ENCODE data around the gene SNX27.

SNX27 gene

GRCh38 chr1:151594143-151594625, 17.7 kb upstream of the SNX27 start (continued):
- TF ChIP-seq ZNF561 (tag by site-specific recombination; IDR thresholded peaks at IDR 0.05; ENCODE audit: borderline replicate concordance): no peak
- TF ChIP-seq, protein P1, sequence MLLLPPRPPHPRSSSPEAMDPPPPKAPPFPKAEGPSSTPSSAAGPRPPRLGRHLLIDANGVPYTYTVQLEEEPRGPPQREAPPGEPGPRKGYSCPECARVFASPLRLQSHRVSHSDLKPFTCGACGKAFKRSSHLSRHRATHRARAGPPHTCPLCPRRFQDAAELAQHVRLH (tag by site-specific recombination; IDR thresholded peaks at IDR 0.05): no peak
- no peak for TF ChIP-seq ZNF354C (tag by site-specific recombination; IDR thresholded peaks at IDR 0.05; ENCODE audit: borderline replicate concordance, low read depth)
- no peak for TF ChIP-seq ZNF555 (tag by site-specific recombination; conservative IDR thresholded peaks at IDR 0.05)
- TF ChIP-seq KLF9 (tag by site-specific recombination; IDR thresholded peaks at IDR 0.05; ENCODE audit: low read depth): no peak

DNA sequence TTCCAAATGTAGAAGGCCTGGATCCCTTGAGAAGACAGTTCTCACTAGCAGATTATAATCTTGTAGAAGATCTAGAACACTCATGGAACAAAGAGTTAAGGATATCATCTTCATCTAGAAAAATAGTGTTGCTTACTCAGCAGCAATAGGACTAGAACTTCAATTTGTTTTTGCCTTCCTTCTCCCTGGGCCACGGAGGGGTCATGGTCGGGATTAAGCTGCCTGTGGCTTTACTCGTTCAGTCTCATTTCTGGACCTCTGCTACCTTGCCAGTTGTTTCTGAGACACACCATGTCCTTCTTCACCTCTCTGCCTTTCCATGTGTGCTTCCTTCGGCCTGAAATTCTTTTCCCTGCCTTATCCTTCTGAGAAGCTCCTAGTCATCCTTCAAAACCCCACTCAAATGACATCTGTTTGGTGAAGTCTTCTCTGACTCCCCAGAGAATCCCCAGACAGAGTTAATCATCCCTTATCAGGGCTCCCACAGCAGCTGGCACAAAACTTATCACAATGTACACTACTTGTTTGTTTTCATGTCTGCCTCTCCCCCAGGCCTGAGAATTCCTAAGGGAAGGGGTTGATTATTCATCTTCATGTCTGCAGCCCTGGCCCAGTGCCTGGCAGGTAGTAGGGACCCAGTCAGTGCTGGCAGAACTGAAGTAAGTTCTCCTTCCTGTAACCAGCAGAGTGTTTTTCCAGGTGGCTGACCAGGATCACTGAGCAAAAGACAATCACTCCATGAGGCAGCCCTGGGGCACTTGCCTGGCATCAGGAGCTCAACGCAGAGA, 15.5 kb upstream of the SNX27 start:
- ChIA-PET POLR2A (interaction anchor here (0.6 to 1.3 kb wide), 8 partner anchors 12 to 197 kb away, joined by 3 to 9 read pairs (median 4); partner anchors contain the start of genes PSMB4 and SNX27), CTCF (interaction anchor here (0.6 to 5.0 kb wide), 9 partner anchors 22 to 884 kb away, joined by 3 to 34 read pairs (median 4); partner anchors contain the start of gene RIIAD1)
- Histone ChIP-seq H3K4me1 (ENCODE audit: control insufficient read depth, insufficient read depth, low read length) (peaks cover 11% of the 10 kb centered on the region), H3K4me3 (ENCODE audit: low read depth, low read length) (no peak overlapping the region), H3K36me3 (ENCODE audit: control insufficient read depth in 2 of 2, insufficient read depth in 1 of 2, low read length in 2 of 2) (no peaks in the 10 kb centered on the region), H3K27ac (ENCODE audit: extremely low read depth, low read depth, low read length) (peak overlapping the region; percentile 44), H3K9me3 (ENCODE audit: control insufficient read depth, insufficient read depth, low read depth, low read length) (no peaks in the 10 kb centered on the region)
- TF ChIP-seq ZNF777 (tag by site-specific recombination; IDR thresholded peaks at IDR 0.05; ENCODE audit: borderline replicate concordance): no peak
- peak; percentile 62 for TF ChIP-seq ZBTB20 (tag by site-specific recombination; IDR thresholded peaks at IDR 0.05)
- peak; percentile 95 for TF ChIP-seq ZNF843 (tag by site-specific recombination; IDR thresholded peaks at IDR 0.05)
- peak; percentile 64; the same call in 1 of the 2 replicates for TF ChIP-seq ZNF10 (tag by site-specific recombination; IDR thresholded peaks at IDR 0.05)
- peak; percentile 87 for TF ChIP-seq GLIS1 (tag by site-specific recombination; IDR thresholded peaks at IDR 0.05)
- TF ChIP-seq ZSCAN30 (tag by site-specific recombination; IDR thresholded peaks at IDR 0.05): peak; percentile 24; the same call in 1 of the 2 replicates
- peak; percentile 35; the same call in 1 of the 2 replicates for TF ChIP-seq TRIM28 (IDR thresholded peaks at IDR 0.05; ENCODE audit: borderline replicate concordance, low read length)
- TF ChIP-seq ZBTB48 (tag by site-specific recombination; IDR thresholded peaks at IDR 0.05): peak; percentile 55; the same call in 1 of the 2 replicates
- TF ChIP-seq GLI2 (tag by site-specific recombination; IDR thresholded peaks at IDR 0.05; ENCODE audit: borderline replicate concordance, low read depth): peak; percentile 60; the same call in 1 of the 2 replicates
- TF ChIP-seq, protein P2, sequence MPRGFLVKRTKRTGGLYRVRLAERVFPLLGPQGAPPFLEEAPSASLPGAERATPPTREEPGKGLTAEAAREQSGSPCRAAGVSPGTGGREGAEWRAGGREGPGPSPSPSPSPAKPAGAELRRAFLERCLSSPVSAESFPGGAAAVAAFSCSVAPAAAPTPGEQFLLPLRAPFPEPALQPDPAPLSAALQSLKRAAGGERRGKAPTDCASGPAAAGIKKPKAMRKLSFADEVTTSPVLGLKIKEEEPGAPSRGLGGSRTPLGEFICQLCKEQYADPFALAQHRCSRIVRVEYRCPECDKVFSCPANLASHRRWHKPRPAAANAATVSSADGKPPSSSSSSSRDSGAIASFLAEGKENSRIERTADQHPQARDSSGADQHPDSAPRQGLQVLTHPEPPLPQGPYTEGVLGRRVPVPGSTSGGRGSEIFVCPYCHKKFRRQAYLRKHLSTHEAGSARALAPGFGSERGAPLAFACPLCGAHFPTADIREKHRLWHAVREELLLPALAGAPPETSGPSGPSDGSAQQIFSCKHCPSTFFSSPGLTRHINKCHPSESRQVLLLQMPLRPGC (tag by site-specific recombination; IDR thresholded peaks at IDR 0.05): peak; percentile 66; the same call in 1 of the 2 replicates
- TF ChIP-seq ZNF157 (tag by site-specific recombination; IDR thresholded peaks at IDR 0.05): no peak
- peak; percentile 51 for TF ChIP-seq PRDM10 (tag by site-specific recombination; IDR thresholded peaks at IDR 0.05)
- TF ChIP-seq ZXDB (tag by site-specific recombination; IDR thresholded peaks at IDR 0.05): peak; percentile 94
- TF ChIP-seq ZNF830 (tag by site-specific recombination; IDR thresholded peaks at IDR 0.05; ENCODE audit: low read depth): no peak
- TF ChIP-seq MZF1 (tag by site-specific recombination; IDR thresholded peaks at IDR 0.05; ENCODE audit: borderline replicate concordance): peak; percentile 87
- TF ChIP-seq ZNF501 (tag by site-specific recombination; IDR thresholded peaks at IDR 0.05): no peak
- TF ChIP-seq ZBTB17 (tag by site-specific recombination; IDR thresholded peaks at IDR 0.05): peak; percentile 91
- TF ChIP-seq ZFP69B (tag by site-specific recombination; IDR thresholded peaks at IDR 0.05): 0 out of 2 replicates have a peak, but pooled peaks have one; percentile 18
- peak; percentile 61 for TF ChIP-seq ZIC2 (tag by site-specific recombination; IDR thresholded peaks at IDR 0.05)
- TF ChIP-seq ZNF169 (tag by site-specific recombination; IDR thresholded peaks at IDR 0.05): no peak
- TF ChIP-seq KLF8 (tag by site-specific recombination; IDR thresholded peaks at IDR 0.05): peak; percentile 85
- TF ChIP-seq ZNF394 (tag by site-specific recombination; IDR thresholded peaks at IDR 0.05; ENCODE audit: borderline replicate concordance): no peak
- TF ChIP-seq ZNF2 (tag by site-specific recombination; IDR thresholded peaks at IDR 0.05): no peak
- TF ChIP-seq ZEB2 (tag by site-specific recombination; IDR thresholded peaks at IDR 0.05): 0 out of 2 replicates have a peak, but pooled peaks have one; percentile 36
